SK-N-SH treated with all-trans-retinoic acid at 6 μM for 48 hours (cell line): ENCODE results near the gene GZMA.
"Not testable (repeated sequence)": the region's sequence is repeated elsewhere in the genome, so short reads cannot be mapped to it uniquely, and the experiment has no call there.

ENCODE experiments used
- ATAC-seq: fragments of 200-7000 bp; cut with Tn5 transposase; 3 replicates; pipeline ENCODE4 v1.9.1; 2020; ENCODE audit warnings: mild to moderate bottlenecking, moderate library complexity
- ARNTL ChIP-seq: fragments of 450-650 bp; formaldehyde crosslinking; IDR thresholded peaks from 2 replicates; pipeline ENCODE4 v1.5.0; 2020; ENCODE audit warnings: low read depth, mild to moderate bottlenecking, moderate library complexity, borderline replicate concordance
- BACH2 ChIP-seq: fragments of 250-450 bp; sonication (Bioruptor Pico); IDR thresholded peaks from 2 replicates; pipeline ENCODE4 v1.9.0; 2021; ENCODE audit warnings: mild to moderate bottlenecking, borderline replicate concordance
- CSDC2 ChIP-seq: fragments of 250-450 bp; sonication (Bioruptor Pico); IDR thresholded peaks from 2 replicates; pipeline ENCODE4 v1.5.0; 2020; ENCODE audit warnings: mild to moderate bottlenecking, moderate library complexity
- GLIS3 ChIP-seq: fragments of 250-450 bp; sonication (Bioruptor Pico); IDR thresholded peaks from 2 replicates; pipeline ENCODE4 v1.5.0; 2020; ENCODE audit warnings: mild to moderate bottlenecking, moderate library complexity
- ISL1 ChIP-seq: fragments of 250-450 bp; sonication (Bioruptor Pico); IDR thresholded peaks from 2 replicates; pipeline ENCODE4 v2.1.2; 2022; ENCODE audit warnings: mild to moderate bottlenecking, moderate library complexity
- RARB ChIP-seq: fragments of 250-450 bp; sonication (Bioruptor Pico); IDR thresholded peaks from 2 replicates; pipeline ENCODE4 v1.8.0; 2021; ENCODE audit warnings: mild to moderate bottlenecking, moderate library complexity
- SNAI2 ChIP-seq: fragments of 250-450 bp; sonication (Bioruptor Pico); IDR thresholded peaks from 2 replicates; pipeline ENCODE4 v1.5.0; 2020; ENCODE audit warnings: mild to moderate bottlenecking, moderate library complexity
- TOX ChIP-seq: fragments of 250-450 bp; sonication (Bioruptor Pico); IDR thresholded peaks from 2 replicates; pipeline ENCODE4 v1.8.0; 2021; ENCODE audit warnings: mild to moderate bottlenecking, moderate library complexity, borderline replicate concordance
- ZFP3 ChIP-seq: fragments of 250-450 bp; sonication (Bioruptor Pico); IDR thresholded peaks from 2 replicates; pipeline ENCODE4 v1.5.0; 2020; ENCODE audit warnings: mild to moderate bottlenecking, moderate library complexity
- ZFP30 ChIP-seq: fragments of 450-650 bp; formaldehyde crosslinking; IDR thresholded peaks from 2 replicates; pipeline ENCODE4 v1.5.0; 2022; ENCODE audit warnings: mild to moderate bottlenecking, moderate library complexity
- ZNF565 ChIP-seq: fragments of 450-650 bp; formaldehyde crosslinking; conservative IDR thresholded peaks from 2 replicates; pipeline ENCODE4 v1.5.0; 2020; ENCODE audit warnings: low read depth, mild to moderate bottlenecking, moderate library complexity
- ZNF70 ChIP-seq: fragments of 450-650 bp; formaldehyde crosslinking; IDR thresholded peaks from 2 replicates; pipeline ENCODE4 v1.5.0; 2020; ENCODE audit warnings: mild to moderate bottlenecking, moderate library complexity
- ZNF8 ChIP-seq: fragments of 450-650 bp; formaldehyde crosslinking; IDR thresholded peaks from 2 replicates; pipeline ENCODE4 v1.5.0; 2020; ENCODE audit warnings: mild to moderate bottlenecking, moderate library complexity
- TF ChIP-seq, protein P1 (sequence below): fragments of 250-450 bp; sonication (Bioruptor Pico); IDR thresholded peaks from 2 replicates; pipeline ENCODE4 v1.8.0; 2020; ENCODE audit warnings: mild to moderate bottlenecking, moderate library complexity, borderline replicate concordance
- TF ChIP-seq, protein P2 (sequence below): fragments of 250-450 bp; sonication (Bioruptor Pico); IDR thresholded peaks from 2 replicates; pipeline ENCODE4 v1.8.0; 2021; ENCODE audit warnings: low read depth, mild to moderate bottlenecking, moderate library complexity, borderline replicate concordance
- TF ChIP-seq, protein P3 (sequence below): fragments of 250-450 bp; sonication (Bioruptor Pico); IDR thresholded peaks from 2 replicates; pipeline ENCODE4 v1.5.1; 2021; ENCODE audit warnings: mild to moderate bottlenecking, moderate library complexity
- TF ChIP-seq, protein P4 (sequence below): fragments of 250-450 bp; sonication (Bioruptor Pico); IDR thresholded peaks from 2 replicates; pipeline ENCODE4 v1.5.1; 2020; ENCODE audit warnings: low read depth, mild to moderate bottlenecking, moderate library complexity
- TF ChIP-seq, protein P5 (sequence below): fragments of 250-450 bp; sonication (Bioruptor Pico); IDR thresholded peaks from 2 replicates; pipeline ENCODE4 v1.5.0; 2020; ENCODE audit warnings: mild to moderate bottlenecking, moderate library complexity

The GZMA gene

GRCh38 chr5:55096182-55096581, 6.3 kb upstream of the GZMA start (continued):
- TF ChIP-seq, protein P1, sequence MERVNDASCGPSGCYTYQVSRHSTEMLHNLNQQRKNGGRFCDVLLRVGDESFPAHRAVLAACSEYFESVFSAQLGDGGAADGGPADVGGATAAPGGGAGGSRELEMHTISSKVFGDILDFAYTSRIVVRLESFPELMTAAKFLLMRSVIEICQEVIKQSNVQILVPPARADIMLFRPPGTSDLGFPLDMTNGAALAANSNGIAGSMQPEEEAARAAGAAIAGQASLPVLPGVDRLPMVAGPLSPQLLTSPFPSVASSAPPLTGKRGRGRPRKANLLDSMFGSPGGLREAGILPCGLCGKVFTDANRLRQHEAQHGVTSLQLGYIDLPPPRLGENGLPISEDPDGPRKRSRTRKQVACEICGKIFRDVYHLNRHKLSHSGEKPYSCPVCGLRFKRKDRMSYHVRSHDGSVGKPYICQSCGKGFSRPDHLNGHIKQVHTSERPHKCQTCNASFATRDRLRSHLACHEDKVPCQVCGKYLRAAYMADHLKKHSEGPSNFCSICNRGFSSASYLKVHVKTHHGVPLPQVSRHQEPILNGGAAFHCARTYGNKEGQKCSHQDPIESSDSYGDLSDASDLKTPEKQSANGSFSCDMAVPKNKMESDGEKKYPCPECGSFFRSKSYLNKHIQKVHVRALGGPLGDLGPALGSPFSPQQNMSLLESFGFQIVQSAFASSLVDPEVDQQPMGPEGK (CRISPR knock-in tag) = no peak

- TF ChIP-seq ISL1 (CRISPR knock-in tag) = no peak
- TF ChIP-seq ZNF70 (CRISPR knock-in tag) = no peak
- TF ChIP-seq, protein P2, sequence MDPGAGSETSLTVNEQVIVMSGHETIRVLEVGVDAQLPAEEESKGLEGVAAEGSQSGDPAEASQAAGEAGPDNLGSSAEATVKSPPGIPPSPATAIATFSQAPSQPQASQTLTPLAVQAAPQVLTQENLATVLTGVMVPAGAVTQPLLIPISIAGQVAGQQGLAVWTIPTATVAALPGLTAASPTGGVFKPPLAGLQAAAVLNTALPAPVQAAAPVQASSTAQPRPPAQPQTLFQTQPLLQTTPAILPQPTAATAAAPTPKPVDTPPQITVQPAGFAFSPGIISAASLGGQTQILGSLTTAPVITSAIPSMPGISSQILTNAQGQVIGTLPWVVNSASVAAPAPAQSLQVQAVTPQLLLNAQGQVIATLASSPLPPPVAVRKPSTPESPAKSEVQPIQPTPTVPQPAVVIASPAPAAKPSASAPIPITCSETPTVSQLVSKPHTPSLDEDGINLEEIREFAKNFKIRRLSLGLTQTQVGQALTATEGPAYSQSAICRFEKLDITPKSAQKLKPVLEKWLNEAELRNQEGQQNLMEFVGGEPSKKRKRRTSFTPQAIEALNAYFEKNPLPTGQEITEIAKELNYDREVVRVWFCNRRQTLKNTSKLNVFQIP = no peak
- no peak for TF ChIP-seq ARNTL (CRISPR knock-in tag)
- TF ChIP-seq BACH2 (CRISPR knock-in tag) = no peak
- no peak for TF ChIP-seq GLIS3 (CRISPR knock-in tag)
- TF ChIP-seq, protein P1 (CRISPR knock-in tag) = no peak
- no peak for TF ChIP-seq SNAI2 (CRISPR knock-in tag)
- no peak for TF ChIP-seq RARB (CRISPR knock-in tag)
- TF ChIP-seq, protein P3, sequence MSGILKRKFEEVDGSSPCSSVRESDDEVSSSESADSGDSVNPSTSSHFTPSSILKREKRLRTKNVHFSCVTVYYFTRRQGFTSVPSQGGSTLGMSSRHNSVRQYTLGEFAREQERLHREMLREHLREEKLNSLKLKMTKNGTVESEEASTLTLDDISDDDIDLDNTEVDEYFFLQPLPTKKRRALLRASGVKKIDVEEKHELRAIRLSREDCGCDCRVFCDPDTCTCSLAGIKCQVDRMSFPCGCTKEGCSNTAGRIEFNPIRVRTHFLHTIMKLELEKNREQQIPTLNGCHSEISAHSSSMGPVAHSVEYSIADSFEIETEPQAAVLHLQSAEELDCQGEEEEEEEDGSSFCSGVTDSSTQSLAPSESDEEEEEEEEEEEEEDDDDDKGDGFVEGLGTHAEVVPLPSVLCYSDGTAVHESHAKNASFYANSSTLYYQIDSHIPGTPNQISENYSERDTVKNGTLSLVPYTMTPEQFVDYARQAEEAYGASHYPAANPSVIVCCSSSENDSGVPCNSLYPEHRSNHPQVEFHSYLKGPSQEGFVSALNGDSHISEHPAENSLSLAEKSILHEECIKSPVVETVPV (CRISPR knock-in tag) = no peak
- no peak for TF ChIP-seq ZNF565
- no peak for TF ChIP-seq ZFP30
- no peak for ATAC-seq
Observed at GRCh38 chr5:55096861-55097260, 5.6 kb upstream of the GZMA start.

DNA sequence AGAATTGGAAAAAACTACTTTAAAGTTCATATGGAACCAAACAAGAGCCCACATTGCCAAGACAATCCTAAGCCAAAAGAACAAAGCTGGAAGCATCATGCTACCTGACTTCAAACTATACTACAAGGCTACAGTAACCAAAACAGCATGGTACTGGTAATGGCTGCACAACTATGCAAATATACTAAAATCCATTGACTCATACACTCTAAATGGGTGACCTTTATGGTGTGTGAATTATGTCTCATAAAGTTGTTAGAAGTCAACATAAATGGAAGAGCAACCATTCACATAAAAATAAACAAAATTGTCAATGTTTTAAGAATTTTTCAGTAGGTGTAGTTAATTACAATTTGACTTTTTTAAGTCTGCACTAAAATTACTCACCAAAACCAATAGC, 1.3 kb upstream of the GZMA start:
- not testable (repeated sequence) for ATAC-seq

- no peak for ATAC-seq
- TF ChIP-seq CSDC2 (CRISPR knock-in tag) (no peak), ZFP30 (no peak), TOX (no peak), BACH2 (CRISPR knock-in tag) (no peak), ZFP3 (CRISPR knock-in tag) (no peak), SNAI2 (CRISPR knock-in tag) (no peak), ZNF565 (no peak)
- TF ChIP-seq, protein P4, sequence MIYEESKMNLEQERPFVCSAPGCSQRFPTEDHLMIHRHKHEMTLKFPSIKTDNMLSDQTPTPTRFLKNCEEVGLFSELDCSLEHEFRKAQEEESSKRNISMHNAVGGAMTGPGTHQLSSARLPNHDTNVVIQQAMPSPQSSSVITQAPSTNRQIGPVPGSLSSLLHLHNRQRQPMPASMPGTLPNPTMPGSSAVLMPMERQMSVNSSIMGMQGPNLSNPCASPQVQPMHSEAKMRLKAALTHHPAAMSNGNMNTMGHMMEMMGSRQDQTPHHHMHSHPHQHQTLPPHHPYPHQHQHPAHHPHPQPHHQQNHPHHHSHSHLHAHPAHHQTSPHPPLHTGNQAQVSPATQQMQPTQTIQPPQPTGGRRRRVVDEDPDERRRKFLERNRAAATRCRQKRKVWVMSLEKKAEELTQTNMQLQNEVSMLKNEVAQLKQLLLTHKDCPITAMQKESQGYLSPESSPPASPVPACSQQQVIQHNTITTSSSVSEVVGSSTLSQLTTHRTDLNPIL = no peak
Observed at GRCh38 chr5:55101556-55102276, 730 bp upstream of the GZMA start.

GRCh38 chr5:55104036-55104772, 1.8 kb downstream of the GZMA start:
- ATAC-seq = no peak
- no peak for TF ChIP-seq ZNF70 (CRISPR knock-in tag)
- no peak for TF ChIP-seq ZNF8 (CRISPR knock-in tag)
- TF ChIP-seq, protein P2 = no peak
- no peak for TF ChIP-seq SNAI2 (CRISPR knock-in tag)
- no peak for TF ChIP-seq ZFP30
- TF ChIP-seq, protein P4 = no peak
- no peak for TF ChIP-seq ZFP3 (CRISPR knock-in tag)
- TF ChIP-seq, protein P5, sequence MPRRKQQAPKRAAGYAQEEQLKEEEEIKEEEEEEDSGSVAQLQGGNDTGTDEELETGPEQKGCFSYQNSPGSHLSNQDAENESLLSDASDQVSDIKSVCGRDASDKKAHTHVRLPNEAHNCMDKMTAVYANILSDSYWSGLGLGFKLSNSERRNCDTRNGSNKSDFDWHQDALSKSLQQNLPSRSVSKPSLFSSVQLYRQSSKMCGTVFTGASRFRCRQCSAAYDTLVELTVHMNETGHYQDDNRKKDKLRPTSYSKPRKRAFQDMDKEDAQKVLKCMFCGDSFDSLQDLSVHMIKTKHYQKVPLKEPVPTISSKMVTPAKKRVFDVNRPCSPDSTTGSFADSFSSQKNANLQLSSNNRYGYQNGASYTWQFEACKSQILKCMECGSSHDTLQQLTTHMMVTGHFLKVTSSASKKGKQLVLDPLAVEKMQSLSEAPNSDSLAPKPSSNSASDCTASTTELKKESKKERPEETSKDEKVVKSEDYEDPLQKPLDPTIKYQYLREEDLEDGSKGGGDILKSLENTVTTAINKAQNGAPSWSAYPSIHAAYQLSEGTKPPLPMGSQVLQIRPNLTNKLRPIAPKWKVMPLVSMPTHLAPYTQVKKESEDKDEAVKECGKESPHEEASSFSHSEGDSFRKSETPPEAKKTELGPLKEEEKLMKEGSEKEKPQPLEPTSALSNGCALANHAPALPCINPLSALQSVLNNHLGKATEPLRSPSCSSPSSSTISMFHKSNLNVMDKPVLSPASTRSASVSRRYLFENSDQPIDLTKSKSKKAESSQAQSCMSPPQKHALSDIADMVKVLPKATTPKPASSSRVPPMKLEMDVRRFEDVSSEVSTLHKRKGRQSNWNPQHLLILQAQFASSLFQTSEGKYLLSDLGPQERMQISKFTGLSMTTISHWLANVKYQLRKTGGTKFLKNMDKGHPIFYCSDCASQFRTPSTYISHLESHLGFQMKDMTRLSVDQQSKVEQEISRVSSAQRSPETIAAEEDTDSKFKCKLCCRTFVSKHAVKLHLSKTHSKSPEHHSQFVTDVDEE (CRISPR knock-in tag) = no peak
- TF ChIP-seq ARNTL (CRISPR knock-in tag) = no peak
